AG09319 (cell line): ENCODE data around the gene STAG1.

ENCODE experiments used
- DNase-seq: peaks from one replicate; pipeline ENCODE4 v3.0.0-alpha.2; 2010; ENCODE audit warnings: low read depth; ENCODE audit errors: extremely low read depth
- CTCF ChIP-seq: IDR thresholded peaks from 2 replicates; pipeline ENCODE4 v1.5.1; 2011; ENCODE audit warnings: low read depth, mild to moderate bottlenecking, inconsistent platforms, low read length, moderate library complexity

STAG1 gene

GRCh38 chr3:136432685-136433084 is 319.5 kb downstream of the STAG1 start:
- no peak for DNase-seq
- TF ChIP-seq CTCF: no peak

GRCh38 chr3:136428167-136428566 is 324.0 kb downstream of the STAG1 start:
- no peak for TF ChIP-seq CTCF
- DNase-seq: no peak

- TF ChIP-seq CTCF: no peak
- no peak for DNase-seq
Measured at GRCh38 chr3:136427236-136427635, 324.9 kb downstream of the STAG1 start.

GRCh38 chr3:136414476-136414875 is 337.7 kb downstream of the STAG1 start:
- TF ChIP-seq CTCF: no peak
- DNase-seq: no peak

GRCh38 chr3:136412307-136412706 is 339.9 kb downstream of the STAG1 start:
- no peak for DNase-seq
- no peak for TF ChIP-seq CTCF

GRCh38 chr3:136409549-136409948 is 342.6 kb downstream of the STAG1 start:
- DNase-seq: no peak
- TF ChIP-seq CTCF: no peak

GRCh38 chr3:136404056-136404455 is 348.1 kb downstream of the STAG1 start:
- no peak for DNase-seq
- no peak for TF ChIP-seq CTCF
